Measurements from ENCODE around the gene TMIE. TPM values are rescaled to one million over a fixed set of nuclear protein-coding genes. Genes with fewer than 3 reads are reported as not detected.

TMIE gene
- total and polyA plus RNA-seq, 7 donors, result 0.27 to 2.2 (median 0.40) TPM

DNA sequence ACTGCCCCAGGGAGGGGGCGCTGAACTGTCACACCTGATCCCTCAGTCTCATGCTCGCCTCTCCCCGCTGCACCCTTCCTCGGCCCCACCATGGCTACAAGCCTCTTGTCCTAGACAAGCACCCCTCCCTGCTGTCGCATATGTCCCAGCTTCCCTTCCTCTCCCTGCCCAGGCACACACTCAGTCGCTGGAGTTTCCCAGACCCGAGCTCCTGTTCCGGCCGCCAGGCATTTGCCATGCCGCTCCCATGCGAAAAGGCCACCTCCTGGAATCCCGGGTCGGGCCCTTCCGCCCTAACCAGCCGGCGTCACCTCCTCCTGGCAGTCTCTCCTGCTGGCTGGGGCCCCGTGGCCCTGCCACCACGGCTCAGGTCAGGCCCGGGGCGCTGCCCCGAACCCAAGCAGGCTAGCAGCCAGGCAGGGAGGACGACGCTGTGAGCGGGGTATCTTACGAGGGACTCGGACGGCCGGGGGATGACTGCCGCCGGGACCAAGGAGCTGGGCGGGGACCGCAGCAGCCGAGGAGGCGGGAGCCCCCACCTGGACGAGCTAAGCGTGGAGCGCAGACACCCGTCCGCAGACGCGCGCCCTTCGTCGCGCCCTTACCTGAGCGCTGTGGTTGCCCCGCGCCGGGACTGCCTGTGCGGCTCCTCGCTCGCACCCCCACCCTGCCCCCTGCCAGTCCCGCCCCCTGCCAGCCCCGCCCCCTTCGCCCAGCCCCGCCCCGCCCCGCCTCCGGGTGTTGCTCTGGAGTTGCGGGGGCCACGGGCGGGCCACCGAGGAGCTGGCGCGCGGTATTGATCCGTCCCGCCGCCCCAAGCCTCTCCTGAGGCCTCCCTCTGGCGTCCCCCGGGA, 7.9 kb upstream of the TMIE start, which contains the start of gene ALS2CL:
Gene ALS2CL (minus strand): TSS at position 642 of the 854 bp plus-strand sequence. CDS start 4,239 bp downstream, outside the sequence.
- H3K36me3 ChIP-seq (ENCODE audit: insufficient read depth in 1 of 2, low read depth in 1 of 2), result peaks cover 0 to 8% of the 10 kb centered on the region in 2 donors
- ATAC-seq (peak; percentile 57 to 75 (median 64)), DNase-seq (peak; percentile 65 to 79)
- WGBS, 3 donors, result 0 to 1% (median 0%) methylated on average over 46 to 71 of the region's 71 CpGs
- H3K27ac ChIP-seq, result peak within 1 kb of the TSS; percentile 98
- no peaks in the 10 kb centered on the region for H3K9me3 ChIP-seq
- H3K27me3 ChIP-seq (ENCODE audit: insufficient read depth in 3 of 3, low read length in 2 of 3), result no peaks in the 10 kb centered on the region
- intact Hi-C loops (cut with DNase I), result no loop called here
- H3K4me3 ChIP-seq, result peak within 1 kb of the TSS; percentile 96
- TF ChIP-seq CTCF (IDR thresholded peaks at IDR 0.05), result no peak
- peaks cover 65% of the 10 kb centered on the region for H3K4me1 ChIP-seq

DNA sequence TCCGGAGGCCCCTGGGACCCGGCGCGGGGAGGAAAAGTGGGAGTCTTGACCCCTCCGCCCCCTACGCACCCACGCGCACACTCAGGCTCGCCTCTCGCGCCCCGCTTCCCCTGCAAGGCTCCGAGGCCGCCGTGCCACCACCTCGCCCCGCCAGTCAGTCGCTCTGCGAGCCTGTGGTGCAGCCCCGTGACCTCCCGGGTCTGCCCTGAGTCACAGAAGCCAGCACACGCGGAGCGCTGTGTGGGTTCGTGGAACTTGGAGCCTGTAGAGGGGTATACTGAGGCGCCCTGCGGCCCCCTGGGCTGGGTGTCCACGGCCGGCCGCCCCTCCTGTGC, 7.3 kb upstream of the TMIE start:
- Histone ChIP-seq H3K27ac (peak overlapping the region; percentile 98), H3K4me1 (peaks cover 65% of the 10 kb centered on the region), H3K9me3 (no peaks in the 10 kb centered on the region), H3K4me3 (peak overlapping the region; percentile 96), H3K27me3 (ENCODE audit: insufficient read depth in 3 of 3, low read length in 2 of 3) (no peaks in the 10 kb centered on the region), H3K36me3 (ENCODE audit: insufficient read depth in 1 of 2, low read depth in 1 of 2) (peaks cover 0 to 2% of the 10 kb centered on the region in 2 donors)
- ATAC-seq (peak; percentile 23 to 41 (median 33)), DNase-seq (no peak)
- intact Hi-C loops (cut with DNase I), result no loop called here
- no peak for TF ChIP-seq CTCF (IDR thresholded peaks at IDR 0.05)
- WGBS, 3 donors, result 6 to 23% (median 9%) methylated on average over 22 to 30 of the region's 30 CpGs

- intact Hi-C loops (cut with DNase I), result no loop called here
These were observed 6.7 kb upstream of the TMIE start for GRCh38 chr3:46694520-46694919.

GRCh38 chr3:46695177-46695961, 5.8 kb upstream of the TMIE start:
- Histone ChIP-seq H3K9me3 (no peaks in the 10 kb centered on the region), H3K27ac (peak overlapping the region; percentile 98), H3K4me3 (peak overlapping the region; percentile 96), H3K4me1 (peaks cover 76% of the 10 kb centered on the region), H3K36me3 (ENCODE audit: insufficient read depth in 1 of 2, low read depth in 1 of 2) (no peaks in the 10 kb centered on the region), H3K27me3 (ENCODE audit: insufficient read depth in 3 of 3, low read length in 2 of 3) (no peaks in the 10 kb centered on the region)
- 43 to 57% (median 48%) methylated on average over 9 to 11 of the region's 11 CpGs for WGBS, 3 donors
- peak; percentile 20 for TF ChIP-seq CTCF (IDR thresholded peaks at IDR 0.05)
- peak; percentile 60 to 80 for DNase-seq
- intact Hi-C loops (cut with DNase I), result no loop called here
- peak; percentile 31 to 57 (median 46) for ATAC-seq

More at GRCh38 chr3:46694520-46694919, 6.7 kb upstream of the TMIE start:
- H3K36me3 ChIP-seq (ENCODE audit: insufficient read depth in 1 of 2, low read depth in 1 of 2), result no peaks in the 10 kb centered on the region
- no peaks in the 10 kb centered on the region for H3K9me3 ChIP-seq
- H3K4me3 ChIP-seq, result peak overlapping the region; percentile 96
- TF ChIP-seq CTCF (IDR thresholded peaks at IDR 0.05), result no peak
- no peak for DNase-seq
- H3K4me1 ChIP-seq, result peaks cover 69% of the 10 kb centered on the region
- peak overlapping the region; percentile 98 for H3K27ac ChIP-seq
- ATAC-seq, result no peak
- WGBS, 3 donors, result 91 to 100% (median 92%) methylated on average over 2 to 3 of the region's 3 CpGs
- no peaks in the 10 kb centered on the region for H3K27me3 ChIP-seq (ENCODE audit: insufficient read depth in 3 of 3, low read length in 2 of 3)
